Esophagus squamous epithelium (tissue), 5 donors: ENCODE measurements around the gene AVP. TPM values are rescaled to one million over a fixed set of nuclear protein-coding genes. Genes with fewer than 3 reads are reported as not detected.
A peak's percentile ranks its signal among the peaks of the same experiment; 100 is the strongest.

Experiments
- DNase-seq: peaks from one replicate; lab custom pipeline; 2025; lab: John Stamatoyannopoulos, UW
- H3K27ac ChIP-seq, 4 donors: fragments of 200-600 bp; sonication (generic); one replicate each; pipeline ENCODE4 v1.5.1; 2016 to 2019; ENCODE audit warnings: mild to moderate bottlenecking in 1 of 4
- H3K27me3 ChIP-seq, 4 donors: fragments of 200-600 bp; sonication (generic); 1 replicate in 3 of 4; 2 replicates in 1 of 4; pipeline versions ENCODE4 v1.5.1 to v1.6.0; 2017 to 2021; ENCODE audit warnings: antibody characterized with exemption in 1 of 4
- H3K36me3 ChIP-seq, 3 donors: fragments of 200-600 bp; sonication (generic); one replicate each; pipeline ENCODE4 v1.5.1; 2016 to 2019
- H3K4me1 ChIP-seq, 3 donors: fragments of 200-600 bp; sonication (generic); one replicate each; pipeline ENCODE4 v1.5.1; 2017 to 2019
- H3K4me3 ChIP-seq, 4 donors: fragments of 200-600 bp; sonication (generic); 1 replicate in 3 of 4; 2 replicates in 1 of 4; pipeline ENCODE4 v1.5.1; 2016 to 2019; ENCODE audit warnings: mild to moderate bottlenecking in 2 of 4, moderate library complexity in 1 of 4
- H3K9me3 ChIP-seq, 3 donors: fragments of 200-600 bp; sonication (generic); one replicate each; pipeline ENCODE4 v1.5.1; 2016 to 2019
- POLR2A ChIP-seq, 4 donors: fragments of 450-650 bp; IDR thresholded peaks; one replicate each; pipeline ENCODE4 v1.6.1; 2017; ENCODE audit warnings: antibody characterized with exemption in 4 of 4, mild to moderate bottlenecking in 4 of 4, moderate library complexity in 3 of 4
- WGBS, 2 donors: methylation state at CpG; one replicate each; pipeline ENCODE4 v1.1.5; 2018; 5-methylcytosine and 5-hydroxymethylcytosine counted together
- intact Hi-C: fragments of 100-400 bp; cut with DNase I; formaldehyde crosslinking; loops from one replicate; pipeline ENCODE4 v1.15.0; 2022
- total RNA-seq, 4 donors: library from RNA; depleted of rRNA; stranded (reverse); fragments of >200 nt; gene quantifications; one replicate each; pipeline ENCODE4 v1.1.0, GENCODE V29; 2016
- TF ChIP-seq, protein P1 (sequence below), 6 experiments: fragments of 450-650 bp in 4 of 6; fragments of 200-600 bp in 2 of 6; sonication (generic) in 2 of 6; IDR thresholded peaks; one replicate each; pipeline ENCODE4 v1.5.1; 2016 to 2019; ENCODE audit warnings: antibody characterized with exemption in 6 of 6, mild to moderate bottlenecking in 4 of 6, moderate library complexity in 4 of 6
- donor health status: DM: yes; HTN: yes; CAD: no.

AVP gene
- total RNA-seq, 4 donors from 2014 or later, result not detected

GRCh38 chr20:3115190-3116107 is 30.9 kb upstream of the AVP start:
- intact Hi-C loops, result no loop called here
- peaks cover 0 to 58% (median under 1%) of the 10 kb centered on the region in 3 donors for H3K36me3 ChIP-seq
- no peaks in the 10 kb centered on the region for H3K27me3 ChIP-seq
- TF ChIP-seq, protein P1, sequence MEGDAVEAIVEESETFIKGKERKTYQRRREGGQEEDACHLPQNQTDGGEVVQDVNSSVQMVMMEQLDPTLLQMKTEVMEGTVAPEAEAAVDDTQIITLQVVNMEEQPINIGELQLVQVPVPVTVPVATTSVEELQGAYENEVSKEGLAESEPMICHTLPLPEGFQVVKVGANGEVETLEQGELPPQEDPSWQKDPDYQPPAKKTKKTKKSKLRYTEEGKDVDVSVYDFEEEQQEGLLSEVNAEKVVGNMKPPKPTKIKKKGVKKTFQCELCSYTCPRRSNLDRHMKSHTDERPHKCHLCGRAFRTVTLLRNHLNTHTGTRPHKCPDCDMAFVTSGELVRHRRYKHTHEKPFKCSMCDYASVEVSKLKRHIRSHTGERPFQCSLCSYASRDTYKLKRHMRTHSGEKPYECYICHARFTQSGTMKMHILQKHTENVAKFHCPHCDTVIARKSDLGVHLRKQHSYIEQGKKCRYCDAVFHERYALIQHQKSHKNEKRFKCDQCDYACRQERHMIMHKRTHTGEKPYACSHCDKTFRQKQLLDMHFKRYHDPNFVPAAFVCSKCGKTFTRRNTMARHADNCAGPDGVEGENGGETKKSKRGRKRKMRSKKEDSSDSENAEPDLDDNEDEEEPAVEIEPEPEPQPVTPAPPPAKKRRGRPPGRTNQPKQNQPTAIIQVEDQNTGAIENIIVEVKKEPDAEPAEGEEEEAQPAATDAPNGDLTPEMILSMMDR (IDR thresholded peaks at IDR 0.05), result peak; percentile 27 to 83 (median 55)
- no peak for TF ChIP-seq POLR2A (IDR thresholded peaks at IDR 0.05)
- no peak overlapping the region for H3K4me3 ChIP-seq
- H3K4me1 ChIP-seq, result peaks cover 0 to 22% (median 12%) of the 10 kb centered on the region in 3 donors
- no peaks in the 10 kb centered on the region for H3K9me3 ChIP-seq
- H3K27ac ChIP-seq, result no peak overlapping the region
- no peak for DNase-seq
- 39 to 50% methylated on average over 14 to 23 of the region's 30 CpGs for WGBS, 2 donors

GRCh38 chr20:3111995-3112394 is 27.5 kb upstream of the AVP start:
- no peak for DNase-seq
- Histone ChIP-seq H3K9me3 (no peaks in the 10 kb centered on the region), H3K4me1 (peaks cover 0 to 10% (median 4%) of the 10 kb centered on the region in 3 donors), H3K27me3 (no peaks in the 10 kb centered on the region), H3K36me3 (peaks cover 11 to 83% (median 15%) of the 10 kb centered on the region in 3 donors), H3K27ac (no peak overlapping the region), H3K4me3 (no peak overlapping the region)
- TF ChIP-seq, protein P1 (IDR thresholded peaks at IDR 0.05), result no peak
- TF ChIP-seq POLR2A (IDR thresholded peaks at IDR 0.05), result no peak
- WGBS, 2 donors, result 61 to 100% methylated on average over 2 of the region's 2 CpGs
- intact Hi-C loops, result no loop called here

GRCh38 chr20:3111507-3111906 is 27.0 kb upstream of the AVP start:
- DNase-seq, result no peak
- intact Hi-C loops, result no loop called here
- no peaks in the 10 kb centered on the region for H3K9me3 ChIP-seq
- peaks cover 11 to 88% (median 15%) of the 10 kb centered on the region in 3 donors for H3K36me3 ChIP-seq
- peaks cover 0 to 10% (median 4%) of the 10 kb centered on the region in 3 donors for H3K4me1 ChIP-seq
- no peak overlapping the region for H3K27ac ChIP-seq
- H3K4me3 ChIP-seq, result no peak overlapping the region
- no peaks in the 10 kb centered on the region for H3K27me3 ChIP-seq
- no peak for TF ChIP-seq POLR2A (IDR thresholded peaks at IDR 0.05)
- TF ChIP-seq, protein P1 (IDR thresholded peaks at IDR 0.05), result no peak
- WGBS, 2 donors, result 89 to 93% methylated on average over 5 of the region's 7 CpGs

DNA sequence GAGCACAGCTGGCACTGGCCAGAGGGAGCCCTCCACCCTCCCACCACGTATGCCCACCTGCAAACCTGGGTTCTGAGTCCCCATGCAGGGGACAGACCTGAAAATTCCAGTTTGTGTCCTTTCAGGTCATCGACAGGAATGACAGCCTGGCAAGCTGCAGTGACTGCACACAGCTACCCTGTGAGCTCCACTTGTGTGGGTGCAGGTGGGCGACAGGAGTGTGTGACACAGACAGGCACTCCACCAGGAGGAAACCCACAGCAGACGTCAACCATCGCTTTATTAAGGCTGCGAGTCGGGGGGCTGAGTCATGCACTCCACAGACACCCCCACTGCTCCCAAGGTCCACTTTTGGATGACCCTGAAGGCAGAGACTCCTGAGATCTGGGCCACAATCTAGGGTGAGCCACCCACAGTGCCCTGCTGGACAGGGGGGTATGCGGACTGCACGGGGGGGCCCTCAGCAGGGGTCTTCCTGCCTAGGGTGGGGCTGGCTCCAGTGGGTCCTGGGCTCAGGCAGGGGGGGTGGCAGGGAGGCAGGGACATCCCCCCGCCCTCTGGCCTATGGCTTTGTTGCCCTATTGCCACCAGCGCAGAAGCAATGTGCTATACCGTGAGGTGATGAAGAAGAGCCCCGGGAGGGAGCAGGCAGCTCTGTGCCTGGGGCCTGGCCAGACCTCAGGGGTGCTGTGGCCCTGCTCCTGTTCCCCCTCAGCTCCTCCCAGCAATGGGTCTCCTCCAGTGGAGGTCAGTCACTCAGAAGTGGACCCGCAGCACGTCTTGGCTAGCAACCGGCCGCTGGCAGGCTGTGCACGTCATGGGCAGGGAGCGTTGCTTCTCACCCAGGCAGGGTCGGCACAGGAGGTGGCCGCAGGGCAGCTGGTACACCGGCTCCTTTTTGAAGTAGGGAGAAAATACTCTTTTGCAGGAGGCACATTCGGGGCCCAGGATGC is 25.1 kb upstream of the AVP start:
- WGBS, 2 donors, result 77 to 91% methylated on average over 6 to 10 of the region's 23 CpGs
- no peak overlapping the region for H3K27ac ChIP-seq
- TF ChIP-seq POLR2A (IDR thresholded peaks at IDR 0.05), result no peak
- TF ChIP-seq, protein P1 (IDR thresholded peaks at IDR 0.05), result no peak
- H3K4me1 ChIP-seq, result no peaks in the 10 kb centered on the region
- no peaks in the 10 kb centered on the region for H3K9me3 ChIP-seq
- peaks cover 11 to 85% (median 15%) of the 10 kb centered on the region in 3 donors for H3K36me3 ChIP-seq
- no peaks in the 10 kb centered on the region for H3K27me3 ChIP-seq
- H3K4me3 ChIP-seq, result no peak overlapping the region
- intact Hi-C loops, result no loop called here
- DNase-seq, result no peak
